GM12878 (cell line): Measurements from ENCODE around the gene COL6A3. TPM values are rescaled to one million over a fixed set of nuclear protein-coding genes. Genes with fewer than 3 reads are reported as not detected.

Source experiments
- ATAC-seq: fragments of 200-7000 bp; cut with Tn5 transposase; 3 replicates; pipeline ENCODE4 v1.9.1; 2020; ENCODE audit warnings: mild to moderate bottlenecking, moderate library complexity
- BruUV-seq: library from RNA; stranded (reverse); fragments of 400-500 nt; replicated peaks from 2 replicates; lab custom pipeline; 2021; lab: Mats Ljungman, UMichigan
- CTCF ChIA-PET: fragments of 300-600 bp; sonication (Branson Sonifier 250); formaldehyde crosslinking; extraction: SDS; loops from one replicate; lab custom pipeline; 2021; ENCODE audit warnings: inconsistent platforms; lab: Yijun Ruan, JAX
- POLR2A ChIA-PET: fragments of 350-600 bp; formaldehyde crosslinking; extraction: SDS; loops from one replicate; lab custom pipeline; 2021; ENCODE audit warnings: inconsistent platforms; lab: Charles Lee
- RAD21 ChIA-PET: fragments of 300-600 bp; sonication (Branson Sonifier 250); formaldehyde crosslinking; loops from one replicate; lab custom pipeline; 2023; ENCODE audit warnings: antibody characterized with exemption; ENCODE audit not compliant: unreplicated experiment; lab: Charles Lee
- SMC1A ChIA-PET: fragments of 300-600 bp; sonication (Branson Sonifier 250); formaldehyde crosslinking; loops from one replicate; lab custom pipeline; 2023; ENCODE audit not compliant: unreplicated experiment, uncharacterized antibody; lab: Charles Lee
- DNase-seq: peaks from one replicate; pipeline ENCODE4 v3.0.0-alpha.2; 2011; ENCODE audit warnings: low read depth, low spot score
- FAIRE-seq: peaks from 3 replicates; lab custom pipeline; 2011; peaks lifted over from hg19 to GRCh38; lab: Jason Lieb, UNC
- H2AFZ ChIP-seq: 2 replicates; pipeline ENCODE4 v1.6.0; 2011; ENCODE audit warnings: low read depth, low read length, control low read depth; ENCODE audit not compliant: control insufficient read depth
- H3K27ac ChIP-seq: 2 replicates; pipeline ENCODE4 v1.5.1; 2011; ENCODE audit warnings: control low read depth; ENCODE audit not compliant: control insufficient read depth, insufficient read depth
- H3K27me3 ChIP-seq, 2 experiments: replicated peaks in 1 of 2; 2 replicates each; pipeline versions ENCODE4 v1.6.0 to v1.6.1; 2011; ENCODE audit warnings: low read length in 1 of 2; ENCODE audit not compliant: control insufficient read depth in 2 of 2, insufficient read depth in 2 of 2
- H3K36me3 ChIP-seq, 2 experiments: 2 replicates each; pipeline ENCODE4 v1.5.1; 2011; ENCODE audit warnings: low read length in 1 of 2; ENCODE audit not compliant: control insufficient read depth in 2 of 2, insufficient read depth in 2 of 2
- H3K4me1 ChIP-seq: 2 replicates; pipeline ENCODE4 v1.6.1; 2011; ENCODE audit warnings: mild to moderate bottlenecking, low read length, moderate library complexity, mixed read lengths; ENCODE audit not compliant: control insufficient read depth, insufficient read depth
- H3K4me2 ChIP-seq: 2 replicates; pipeline ENCODE4 v1.6.0; 2011; ENCODE audit warnings: control low read depth; ENCODE audit not compliant: control insufficient read depth, insufficient read depth
- H3K4me3 ChIP-seq: fragments of 200-600 bp; sonication (generic); 2 replicates; pipeline ENCODE4 v1.5.1; 2016
- H3K79me2 ChIP-seq: 2 replicates; pipeline ENCODE4 v1.6.0; 2011; ENCODE audit warnings: low read length; ENCODE audit not compliant: control insufficient read depth, insufficient read depth
- H3K9ac ChIP-seq: 2 replicates; pipeline ENCODE4 v1.8.0; 2011; ENCODE audit warnings: low read length, control low read depth, mixed read lengths; ENCODE audit not compliant: control insufficient read depth, insufficient read depth
- H3K9me3 ChIP-seq: replicated peaks from 3 replicates; pipeline ENCODE4 v1.5.1; 2011; ENCODE audit warnings: mild to moderate bottlenecking, low read length; ENCODE audit not compliant: control insufficient read depth, insufficient read depth
- H4K20me1 ChIP-seq: 2 replicates; pipeline ENCODE4 v1.6.0; 2011; ENCODE audit not compliant: control insufficient read depth, insufficient read depth
- ASH2L ChIP-seq: fragments of 300-600, 200-600 bp; sonication (generic); IDR thresholded peaks from 2 replicates; pipeline ENCODE4 v1.6.1; 2017; ENCODE audit warnings: low read depth, mild to moderate bottlenecking, borderline replicate concordance
- CREM ChIP-seq: IDR thresholded peaks from 2 replicates; pipeline ENCODE4 v1.6.1; 2014; ENCODE audit warnings: antibody characterized with exemption, low read depth
- HDGF ChIP-seq: fragments of 450-650 bp; IDR thresholded peaks from 2 replicates; pipeline ENCODE4 v1.6.1; 2016; ENCODE audit warnings: antibody characterized with exemption
- PAX5 ChIP-seq: IDR thresholded peaks from 2 replicates; pipeline ENCODE4 v1.6.1; 2011; ENCODE audit warnings: low read depth, low read length, borderline replicate concordance
- RBBP5 ChIP-seq: fragments of 200-600 bp; sonication (generic); conservative IDR thresholded peaks from 2 replicates; pipeline ENCODE4 v1.6.1; 2016
- TAF1 ChIP-seq: IDR thresholded peaks from 2 replicates; pipeline ENCODE4 v1.6.1; 2011; ENCODE audit warnings: mild to moderate bottlenecking, low read depth, low read length, borderline replicate concordance
- ZBED1 ChIP-seq: IDR thresholded peaks from 2 replicates; pipeline ENCODE4 v1.6.1; 2016; ENCODE audit warnings: borderline replicate concordance
- WGBS: methylation state at CpG from one replicate; pipeline ENCODE4 v1.1.6; 2016; ENCODE audit warnings: low lambda C conversion rate; ENCODE audit not compliant: insufficient replicate concordance, insufficient coverage; ENCODE audit errors: missing lambda C conversion rate; 5-methylcytosine and 5-hydroxymethylcytosine counted together
- in situ Hi-C: fragments of 300-500 bp; cut with MboI; formaldehyde crosslinking; loops from 9 replicates; pipeline ENCODE4 v1.14.3; 2018; ENCODE audit warnings: mixed read lengths
- intact Hi-C: fragments of 100-400 bp; cut with micrococcal nuclease; formaldehyde crosslinking; loops from one replicate; pipeline ENCODE4 v1.14.2; 2022; ENCODE audit not compliant: unreplicated experiment
- polyA plus RNA-seq, 11 experiments: library from polyadenylated mRNA; depleted of rRNA in 4 of 11; unstranded in 6 of 11; stranded (reverse) in 5 of 11; fragments of >200 nt; fragmentation: Nextera tagmentation in 4 of 11; fragmentation: Illumina TruSeq in 1 of 11; extraction: Ambion mirVana in 4 of 11; extraction: Trizol in 1 of 11; gene quantifications; 1 replicate in 1 of 11; 2 replicates in 10 of 11; pipeline versions ENCODE4 v1.2.1 to v1.2.3, GENCODE V29; 2011 to 2016; ENCODE audit warnings: inconsistent platforms in 2 of 11, missing spikeins in 2 of 11, low read depth in 1 of 11
- total RNA-seq, 4 experiments: library from RNA; depleted of rRNA in 3 of 4; stranded (reverse); fragments of >200 nt in 3 of 4; fragmentation: Illumina TruSeq in 1 of 4; extraction: Trizol in 1 of 4; gene quantifications; 2 replicates each; pipeline versions ENCODE4 v1.2.1 to v1.2.3, GENCODE V29; 2013 to 2021
- TF ChIP-seq, protein P1 (sequence below): fragments of 450-650 bp; IDR thresholded peaks from 2 replicates; pipeline ENCODE4 v1.6.1; 2017; ENCODE audit warnings: mild to moderate bottlenecking
- TF ChIP-seq, protein P2 (sequence below): IDR thresholded peaks from 2 replicates; pipeline ENCODE4 v1.6.1; 2011; ENCODE audit warnings: borderline replicate concordance, low read depth, mild to moderate bottlenecking, moderate library complexity, mixed read lengths, low read length; ENCODE audit not compliant: insufficient read depth; ENCODE audit errors: extremely low read length
- TF ChIP-seq, protein P3 (sequence below): fragments of 450-650 bp; IDR thresholded peaks from 2 replicates; pipeline ENCODE4 v1.6.1; 2018; ENCODE audit warnings: mild to moderate bottlenecking, low read depth, moderate library complexity; ENCODE audit not compliant: partially characterized antibody
- TF ChIP-seq, protein P4 (sequence below): fragments of 450-650 bp; IDR thresholded peaks from 2 replicates; pipeline ENCODE4 v1.6.1; 2017; ENCODE audit warnings: borderline replicate concordance

COL6A3 gene
- total and polyA plus RNA-seq, 10 of the 15 experiments (the other 5 are each of a cell fraction or from before 2014, with no cell fraction given) = 0.01 to 0.51 (median 0.09) TPM; not detected in 4

DNA sequence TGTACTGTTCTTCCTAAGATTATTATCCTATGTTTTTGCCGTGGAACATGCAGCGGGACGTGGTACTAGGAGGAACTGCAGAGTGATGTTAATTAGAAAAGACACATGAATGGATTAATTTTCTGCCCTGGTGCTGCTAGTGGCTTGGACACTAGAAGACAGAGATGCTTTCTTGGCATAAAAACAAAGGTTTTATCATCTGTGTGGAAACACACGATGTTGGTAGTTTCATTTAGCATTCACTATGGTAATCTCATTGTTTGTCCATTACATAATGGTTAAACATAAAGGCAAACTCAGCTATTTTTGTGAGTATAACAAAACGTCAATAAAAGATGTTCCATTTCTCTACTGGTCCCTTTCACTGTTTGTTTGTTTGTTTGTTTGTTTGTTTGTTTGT, 22.8 kb downstream of the COL6A3 start:
- no peaks in the 10 kb centered on the region for H3K9me3 ChIP-seq
- no peak for DNase-seq
- H3K4me2 ChIP-seq = no peak overlapping the region
- H3K36me3 ChIP-seq = no peaks in the 10 kb centered on the region
- no peaks in the 10 kb centered on the region for H3K4me1 ChIP-seq
- BruUV-seq = no TSS peak
- no peak overlapping the region for H2AFZ ChIP-seq
- ChIA-PET POLR2A (no interaction called here), SMC1A (no interaction called here), RAD21 (interaction anchor here (0.6 kb wide), 1 partner anchor 232 kb away, joined by 3 read pairs; no protein-coding TSS in a partner anchor), CTCF (no interaction called here)
- ATAC-seq = no peak
- H3K27me3 ChIP-seq = peaks cover 0 to 3% of the 10 kb centered on the region in 2 experiments; a peak in 1 of 4 replicates
- no peaks in the 10 kb centered on the region for H4K20me1 ChIP-seq
- H3K4me3 ChIP-seq = no peak overlapping the region
- TF ChIP-seq TAF1 (no peak), PAX5 (no peak), ZBED1 (no peak), HDGF (no peak), CREM (no peak)
- TF ChIP-seq, protein P1, sequence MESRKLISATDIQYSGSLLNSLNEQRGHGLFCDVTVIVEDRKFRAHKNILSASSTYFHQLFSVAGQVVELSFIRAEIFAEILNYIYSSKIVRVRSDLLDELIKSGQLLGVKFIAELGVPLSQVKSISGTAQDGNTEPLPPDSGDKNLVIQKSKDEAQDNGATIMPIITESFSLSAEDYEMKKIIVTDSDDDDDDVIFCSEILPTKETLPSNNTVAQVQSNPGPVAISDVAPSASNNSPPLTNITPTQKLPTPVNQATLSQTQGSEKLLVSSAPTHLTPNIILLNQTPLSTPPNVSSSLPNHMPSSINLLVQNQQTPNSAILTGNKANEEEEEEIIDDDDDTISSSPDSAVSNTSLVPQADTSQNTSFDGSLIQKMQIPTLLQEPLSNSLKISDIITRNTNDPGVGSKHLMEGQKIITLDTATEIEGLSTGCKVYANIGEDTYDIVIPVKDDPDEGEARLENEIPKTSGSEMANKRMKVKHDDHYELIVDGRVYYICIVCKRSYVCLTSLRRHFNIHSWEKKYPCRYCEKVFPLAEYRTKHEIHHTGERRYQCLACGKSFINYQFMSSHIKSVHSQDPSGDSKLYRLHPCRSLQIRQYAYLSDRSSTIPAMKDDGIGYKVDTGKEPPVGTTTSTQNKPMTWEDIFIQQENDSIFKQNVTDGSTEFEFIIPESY = no peak
- H3K27ac ChIP-seq = no peak overlapping the region
- intact Hi-C loops = no loop called here
- H3K9ac ChIP-seq = no peak overlapping the region
- no peaks in the 10 kb centered on the region for H3K79me2 ChIP-seq
- FAIRE-seq = no peak
- in situ Hi-C loops = no loop called here
- 26% methylated on average over 5 of the region's 5 CpGs for WGBS

DNA sequence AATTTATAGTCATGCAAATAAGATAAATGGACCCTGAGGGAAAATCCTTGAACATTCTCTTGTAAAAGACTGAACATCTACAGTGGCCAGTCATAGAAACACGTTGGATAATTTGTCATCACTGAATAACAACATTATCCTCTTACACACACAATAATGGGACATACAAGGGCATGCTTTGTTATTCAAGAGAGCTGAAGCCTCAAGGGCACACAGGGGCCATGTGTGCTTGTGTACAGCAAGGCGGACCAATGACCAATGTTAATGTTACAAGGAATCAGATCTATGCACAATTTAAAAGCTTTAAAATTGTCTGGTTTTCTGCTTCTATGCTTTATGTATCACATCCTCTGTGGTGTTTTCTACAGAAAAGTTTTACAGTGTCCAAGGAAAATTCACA, 23.7 kb downstream of the COL6A3 start:
- SMC1A ChIA-PET = no interaction called here
- ATAC-seq (no peak), DNase-seq (no peak), FAIRE-seq (no peak)
- no TSS peak for BruUV-seq
- Histone ChIP-seq H3K4me2 (no peak overlapping the region), H2AFZ (no peak overlapping the region), H3K27me3 (peaks cover 0 to 3% of the 10 kb centered on the region in 2 experiments; a peak in 1 of 4 replicates), H3K4me3 (no peak overlapping the region), H3K9me3 (no peaks in the 10 kb centered on the region), H3K79me2 (no peaks in the 10 kb centered on the region), H3K27ac (no peak overlapping the region), H3K4me1 (no peaks in the 10 kb centered on the region), H3K9ac (no peak overlapping the region), H4K20me1 (no peaks in the 10 kb centered on the region), H3K36me3 (no peaks in the 10 kb centered on the region)
- POLR2A ChIA-PET = interaction anchor here (0.6 kb wide), 1 partner anchor 20 kb away, joined by 6 read pairs; no protein-coding TSS in a partner anchor
- 35% methylated on average over 2 of the region's 2 CpGs for WGBS
- RAD21 ChIA-PET = no interaction called here
- intact Hi-C loops = no loop called here
- CTCF ChIA-PET = no interaction called here
- in situ Hi-C loops = no loop called here
- TF ChIP-seq, protein P2, sequence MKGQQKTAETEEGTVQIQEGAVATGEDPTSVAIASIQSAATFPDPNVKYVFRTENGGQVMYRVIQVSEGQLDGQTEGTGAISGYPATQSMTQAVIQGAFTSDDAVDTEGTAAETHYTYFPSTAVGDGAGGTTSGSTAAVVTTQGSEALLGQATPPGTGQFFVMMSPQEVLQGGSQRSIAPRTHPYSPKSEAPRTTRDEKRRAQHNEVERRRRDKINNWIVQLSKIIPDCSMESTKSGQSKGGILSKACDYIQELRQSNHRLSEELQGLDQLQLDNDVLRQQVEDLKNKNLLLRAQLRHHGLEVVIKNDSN = no peak
- TF ChIP-seq, protein P3, sequence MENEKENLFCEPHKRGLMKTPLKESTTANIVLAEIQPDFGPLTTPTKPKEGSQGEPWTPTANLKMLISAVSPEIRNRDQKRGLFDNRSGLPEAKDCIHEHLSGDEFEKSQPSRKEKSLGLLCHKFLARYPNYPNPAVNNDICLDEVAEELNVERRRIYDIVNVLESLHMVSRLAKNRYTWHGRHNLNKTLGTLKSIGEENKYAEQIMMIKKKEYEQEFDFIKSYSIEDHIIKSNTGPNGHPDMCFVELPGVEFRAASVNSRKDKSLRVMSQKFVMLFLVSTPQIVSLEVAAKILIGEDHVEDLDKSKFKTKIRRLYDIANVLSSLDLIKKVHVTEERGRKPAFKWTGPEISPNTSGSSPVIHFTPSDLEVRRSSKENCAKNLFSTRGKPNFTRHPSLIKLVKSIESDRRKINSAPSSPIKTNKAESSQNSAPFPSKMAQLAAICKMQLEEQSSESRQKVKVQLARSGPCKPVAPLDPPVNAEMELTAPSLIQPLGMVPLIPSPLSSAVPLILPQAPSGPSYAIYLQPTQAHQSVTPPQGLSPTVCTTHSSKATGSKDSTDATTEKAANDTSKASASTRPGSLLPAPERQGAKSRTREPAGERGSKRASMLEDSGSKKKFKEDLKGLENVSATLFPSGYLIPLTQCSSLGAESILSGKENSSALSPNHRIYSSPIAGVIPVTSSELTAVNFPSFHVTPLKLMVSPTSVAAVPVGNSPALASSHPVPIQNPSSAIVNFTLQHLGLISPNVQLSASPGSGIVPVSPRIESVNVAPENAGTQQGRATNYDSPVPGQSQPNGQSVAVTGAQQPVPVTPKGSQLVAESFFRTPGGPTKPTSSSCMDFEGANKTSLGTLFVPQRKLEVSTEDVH = no peak
- TF ChIP-seq, protein P4, sequence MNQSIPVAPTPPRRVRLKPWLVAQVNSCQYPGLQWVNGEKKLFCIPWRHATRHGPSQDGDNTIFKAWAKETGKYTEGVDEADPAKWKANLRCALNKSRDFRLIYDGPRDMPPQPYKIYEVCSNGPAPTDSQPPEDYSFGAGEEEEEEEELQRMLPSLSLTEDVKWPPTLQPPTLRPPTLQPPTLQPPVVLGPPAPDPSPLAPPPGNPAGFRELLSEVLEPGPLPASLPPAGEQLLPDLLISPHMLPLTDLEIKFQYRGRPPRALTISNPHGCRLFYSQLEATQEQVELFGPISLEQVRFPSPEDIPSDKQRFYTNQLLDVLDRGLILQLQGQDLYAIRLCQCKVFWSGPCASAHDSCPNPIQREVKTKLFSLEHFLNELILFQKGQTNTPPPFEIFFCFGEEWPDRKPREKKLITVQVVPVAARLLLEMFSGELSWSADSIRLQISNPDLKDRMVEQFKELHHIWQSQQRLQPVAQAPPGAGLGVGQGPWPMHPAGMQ = no peak
- TF ChIP-seq ASH2L (no peak), RBBP5 (no peak)
